Neural progenitor cell (in vitro differentiated cells): Measurements from ENCODE around the gene UBQLN1. TPM values are rescaled to one million over a fixed set of nuclear protein-coding genes. Genes with fewer than 3 reads are reported as not detected.

Source experiments
- DNase-seq: peaks from one replicate; pipeline ENCODE4 v3.0.0-alpha.2; 2016; ENCODE audit warnings: low spot score
- H2AFZ ChIP-seq: fragments of 200-600 bp; sonication (generic); replicated peaks from 2 replicates; pipeline ENCODE4 v1.6.1; 2016; ENCODE audit warnings: antibody characterized with exemption
- H3F3A ChIP-seq: fragments of 200-600 bp; sonication (generic); 2 replicates; pipeline ENCODE4 v1.6.1; 2016; ENCODE audit warnings: antibody characterized with exemption, low read depth
- H3K27ac ChIP-seq: fragments of 200-600 bp; sonication (generic); 2 replicates; pipeline ENCODE4 v1.5.1; 2016; ENCODE audit warnings: mild to moderate bottlenecking
- H3K27me3 ChIP-seq: fragments of 200-600 bp; sonication (generic); 2 replicates; pipeline ENCODE4 v1.6.1; 2016; ENCODE audit warnings: mild to moderate bottlenecking, moderate library complexity
- H3K36me3 ChIP-seq: fragments of 200-600 bp; sonication (generic); 2 replicates; pipeline ENCODE4 v1.5.1; 2016
- H3K4me1 ChIP-seq: fragments of 200-600 bp; sonication (generic); 2 replicates; pipeline ENCODE4 v1.6.1; 2016; ENCODE audit warnings: mixed run types
- H3K4me2 ChIP-seq: fragments of 200-600 bp; sonication (generic); 2 replicates; pipeline ENCODE4 v1.6.1; 2016
- H3K4me3 ChIP-seq: fragments of 200-600 bp; sonication (generic); 2 replicates; pipeline ENCODE4 v1.5.1; 2016
- H3K79me2 ChIP-seq: fragments of 200-600 bp; sonication (generic); 2 replicates; pipeline ENCODE4 v1.6.1; 2016; ENCODE audit warnings: low read depth
- H3K9ac ChIP-seq: fragments of 200-600 bp; sonication (generic); 2 replicates; pipeline ENCODE4 v1.6.1; 2016
- H3K9me3 ChIP-seq: fragments of 200-600 bp; sonication (generic); 2 replicates; pipeline ENCODE4 v1.5.1; 2016; ENCODE audit warnings: low read depth
- H4K20me1 ChIP-seq: fragments of 200-600 bp; sonication (generic); 2 replicates; pipeline ENCODE4 v1.6.1; 2016; ENCODE audit warnings: low read depth
- H3K27ac Mint-ChIP-seq: 3 replicates; pipeline ENCODE4 v1.8.0; 2021; ENCODE audit warnings: mixed read lengths
- H3K27me3 Mint-ChIP-seq: 2 replicates; pipeline ENCODE4 v1.8.0; 2022; ENCODE audit warnings: low read depth, mild to moderate bottlenecking, inconsistent platforms, moderate library complexity, mixed read lengths; ENCODE audit not compliant: insufficient read depth
- H3K36me3 Mint-ChIP-seq: 3 replicates; pipeline ENCODE4 v1.8.0; 2021; ENCODE audit warnings: mixed read lengths
- H3K4me1 Mint-ChIP-seq: 3 replicates; pipeline ENCODE4 v1.8.0; 2021; ENCODE audit warnings: mixed read lengths
- H3K4me3 Mint-ChIP-seq: 3 replicates; pipeline ENCODE4 v1.8.0; 2021; ENCODE audit warnings: mild to moderate bottlenecking, moderate library complexity, mixed read lengths
- H3K9me3 Mint-ChIP-seq: 3 replicates; pipeline ENCODE4 v1.8.0; 2020; ENCODE audit warnings: mixed read lengths
- CTCF ChIP-seq: fragments of 200-600 bp; sonication (generic); IDR thresholded peaks from 2 replicates; pipeline ENCODE4 v1.5.1; 2017; ENCODE audit warnings: antibody characterized with exemption, mild to moderate bottlenecking
- EZH2 ChIP-seq: fragments of 200-600 bp; sonication (generic); IDR thresholded peaks from 2 replicates; pipeline ENCODE4 v1.6.1; 2017; ENCODE audit warnings: antibody characterized with exemption, mild to moderate bottlenecking, moderate library complexity
- EZH2phosphoT487 ChIP-seq: fragments of 200-600 bp; sonication (generic); IDR thresholded peaks from 2 replicates; pipeline ENCODE4 v1.6.1; 2017; ENCODE audit warnings: antibody characterized with exemption
- total RNA-seq: library from RNA; depleted of rRNA; stranded (reverse); fragments of >200 nt; gene quantifications from 2 replicates; pipeline ENCODE4 v1.2.3, GENCODE V29; 2015; ENCODE audit warnings: low replicate concordance

Gene UBQLN1
- total RNA-seq, 1 donor from 2014 or later: 143 TPM

DNA sequence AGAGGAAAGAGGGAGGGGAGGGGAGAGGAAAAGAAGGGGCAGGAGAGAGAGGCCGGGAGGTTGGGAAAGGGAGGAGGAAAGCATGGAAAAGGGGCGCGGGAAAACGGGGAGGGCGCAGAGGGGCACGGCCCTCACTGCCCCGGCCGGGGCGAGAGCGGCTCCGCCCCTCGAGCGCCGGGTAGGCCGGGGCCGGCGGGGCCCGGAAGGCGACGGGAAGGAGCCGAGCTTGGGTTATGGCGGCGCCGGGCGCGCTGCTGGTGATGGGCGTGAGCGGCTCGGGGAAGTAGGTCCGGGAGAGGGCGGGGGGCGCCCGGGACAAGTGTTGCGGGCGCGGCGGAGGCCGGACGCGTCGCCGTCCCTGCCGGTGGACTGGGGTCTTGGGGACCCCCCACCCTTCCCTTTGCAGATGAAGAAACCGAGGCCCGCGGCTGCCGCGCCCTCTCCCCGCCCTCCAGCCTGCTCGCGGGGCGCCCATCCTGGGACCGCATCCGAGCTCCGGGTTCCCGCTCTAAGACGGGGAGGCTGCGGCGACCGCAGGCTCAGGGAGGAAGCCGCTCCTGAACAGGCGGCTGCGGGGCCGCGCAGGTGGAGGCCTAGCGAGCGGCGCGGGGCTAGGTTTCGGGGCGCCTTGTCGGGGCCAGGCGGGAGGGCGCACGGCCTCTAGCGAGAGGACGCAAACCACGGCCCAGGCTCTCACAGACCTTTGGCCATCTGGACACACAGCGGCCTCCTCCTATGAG is 84.6 kb downstream of the UBQLN1 start, which contains the start of gene IDNK:
TSS of gene IDNK (plus strand) at position 205 of the 740 bp plus-strand sequence. CDS start at position 234, 29 bp downstream.
- Mint-ChIP-seq H3K4me1 (peaks cover 19% of the 10 kb centered on the region), H3K9me3 (no peaks in the 10 kb centered on the region), H3K4me3 (peak within 1 kb of the TSS; percentile 93), H3K27me3 (no peaks in the 10 kb centered on the region), H3K36me3 (peaks cover 7% of the 10 kb centered on the region), H3K27ac (peak within 1 kb of the TSS; percentile 97)
- no peaks in the 10 kb centered on the region for H4K20me1 ChIP-seq
- no peaks in the 10 kb centered on the region for H3K36me3 ChIP-seq
- peak within 1 kb of the TSS; percentile 55 for H3K9ac ChIP-seq
- H3K4me3 ChIP-seq: peak within 1 kb of the TSS; percentile 76
- peak; percentile 85 for DNase-seq
- peak within 1 kb of the TSS; percentile 81 for H2AFZ ChIP-seq
- no peak for TF ChIP-seq CTCF
- no peak for TF ChIP-seq EZH2phosphoT487
- TF ChIP-seq EZH2: no peak
- no peaks in the 10 kb centered on the region for H3K27me3 ChIP-seq
- H3K4me2 ChIP-seq: peak within 1 kb of the TSS; percentile 75
- peaks cover 10% of the 10 kb centered on the region for H3K4me1 ChIP-seq
- H3F3A ChIP-seq: peaks cover 9% of the 10 kb centered on the region
- no peak within 1 kb of the TSS for H3K27ac ChIP-seq
- no peaks in the 10 kb centered on the region for H3K9me3 ChIP-seq
- H3K79me2 ChIP-seq: peaks cover 4% of the 10 kb centered on the region

DNA sequence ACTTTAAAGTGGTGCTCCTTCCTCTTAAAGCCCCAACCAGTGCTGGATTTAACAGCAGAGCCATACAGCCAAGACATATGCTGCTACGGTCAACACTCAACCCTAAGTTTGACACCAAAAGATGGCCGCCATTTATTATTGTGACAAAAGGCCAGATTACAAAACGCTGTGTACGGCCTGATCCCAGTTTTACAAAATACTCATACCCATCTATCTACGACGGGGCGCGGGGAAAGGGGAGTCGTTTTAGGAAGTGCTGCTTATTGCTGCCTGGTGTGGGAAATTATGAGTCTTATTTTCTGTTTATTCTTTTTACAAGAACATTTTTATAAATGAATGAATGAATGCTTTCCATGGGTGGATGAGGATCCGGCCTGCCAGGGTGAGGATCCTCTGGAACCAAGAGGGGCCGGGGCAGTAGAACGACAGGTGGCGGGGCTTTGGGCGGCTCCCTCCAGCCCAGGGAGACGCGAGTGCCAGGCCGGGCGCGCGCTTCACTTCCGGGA is 85.3 kb downstream of the UBQLN1 start:
- no peaks in the 10 kb centered on the region for H3K27me3 ChIP-seq
- H4K20me1 ChIP-seq: no peaks in the 10 kb centered on the region
- no peak for TF ChIP-seq CTCF
- peak; percentile 31 for TF ChIP-seq EZH2
- no peak for TF ChIP-seq EZH2phosphoT487
- H3K4me1 ChIP-seq: peaks cover 10% of the 10 kb centered on the region
- H3F3A ChIP-seq: peaks cover 9% of the 10 kb centered on the region
- H3K4me1 Mint-ChIP-seq: peaks cover 19% of the 10 kb centered on the region
- H3K27ac ChIP-seq: no peak overlapping the region
- H3K36me3 Mint-ChIP-seq: peaks cover 7% of the 10 kb centered on the region
- no peaks in the 10 kb centered on the region for H3K9me3 Mint-ChIP-seq
- H3K79me2 ChIP-seq: peaks cover 4% of the 10 kb centered on the region
- H2AFZ ChIP-seq: peak overlapping the region; percentile 81
- no peaks in the 10 kb centered on the region for H3K9me3 ChIP-seq
- H3K9ac ChIP-seq: no peak overlapping the region
- H3K4me2 ChIP-seq: peak overlapping the region; percentile 75
- peak overlapping the region; percentile 97 for H3K27ac Mint-ChIP-seq
- no peaks in the 10 kb centered on the region for H3K36me3 ChIP-seq
- no peak for DNase-seq
- H3K4me3 Mint-ChIP-seq: peak overlapping the region; percentile 93
- no peaks in the 10 kb centered on the region for H3K27me3 Mint-ChIP-seq
- H3K4me3 ChIP-seq: peak overlapping the region; percentile 76

- H3K4me1 ChIP-seq: peaks cover 10% of the 10 kb centered on the region
- peaks cover 4% of the 10 kb centered on the region for H3K79me2 ChIP-seq
- H4K20me1 ChIP-seq: no peaks in the 10 kb centered on the region
- no peaks in the 10 kb centered on the region for H3K9me3 ChIP-seq
- Mint-ChIP-seq H3K4me3 (peak overlapping the region; percentile 31), H3K27ac (no peak overlapping the region), H3K27me3 (no peaks in the 10 kb centered on the region), H3K4me1 (peaks cover 19% of the 10 kb centered on the region), H3K9me3 (no peaks in the 10 kb centered on the region), H3K36me3 (peaks cover 5% of the 10 kb centered on the region)
- no peak overlapping the region for H3K9ac ChIP-seq
- H3K27me3 ChIP-seq: no peaks in the 10 kb centered on the region
- H3K27ac ChIP-seq: no peak overlapping the region
- H3K4me2 ChIP-seq: peak overlapping the region; percentile 48
- no peak for TF ChIP-seq EZH2phosphoT487
- no peak for TF ChIP-seq EZH2
- peak; percentile 77 for TF ChIP-seq CTCF
- H3F3A ChIP-seq: peaks cover 9% of the 10 kb centered on the region
- H3K4me3 ChIP-seq: no peak overlapping the region
- H2AFZ ChIP-seq: peak overlapping the region; percentile 59
- H3K36me3 ChIP-seq: no peaks in the 10 kb centered on the region
- peak; percentile 78 for DNase-seq
Observed at GRCh38 chr9:83620841-83621636, 86.7 kb downstream of the UBQLN1 start.
